ENCODE measurements around the gene MAP2K2.
"Not testable (repeated sequence)": the region's sequence is repeated elsewhere in the genome, so short reads cannot be mapped to it uniquely, and the experiment has no call there.

- TF ChIP-seq CTCF (IDR thresholded peaks at IDR 0.05 in 8 of 11, conservative IDR thresholded peaks at IDR 0.05 in 3 of 11); POLR2AphosphoS5 (IDR thresholded peaks at IDR 0.05): not testable (repeated sequence)
Measured at GRCh38 chr19:4129050-4129449, 5.1 kb upstream of the MAP2K2 start.
